ENCODE data around the gene EIF2AK2.

DNA sequence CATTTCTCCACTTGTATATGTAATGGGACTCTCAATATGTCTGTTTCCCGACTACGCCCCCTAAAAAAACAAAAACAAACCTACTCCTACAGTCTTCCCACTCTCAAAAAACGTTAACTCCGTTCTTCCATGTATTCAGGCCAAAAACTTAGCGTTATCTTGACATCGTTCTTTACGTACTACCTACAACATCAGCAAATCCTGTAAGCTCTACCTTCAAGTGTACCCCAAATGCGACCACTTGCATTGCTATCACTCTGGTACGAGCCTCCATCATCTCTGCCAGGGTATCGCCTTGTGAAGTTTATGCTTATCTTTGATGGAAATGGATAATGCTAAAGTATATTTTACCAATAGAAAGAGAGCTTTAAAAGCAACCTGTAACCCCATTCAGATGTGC, 72.0 kb downstream of the EIF2AK2 start:
- TF ChIP-seq EZH2phosphoT487 (IDR thresholded peaks at IDR 0.05; ENCODE audit: insufficient read depth, low read depth) = no peak
- no peak for TF ChIP-seq EZH2 (IDR thresholded peaks at IDR 0.05; ENCODE audit: insufficient read depth, poor library complexity, severe bottlenecking)

Measured in GM23248 (cell line).